GM19328 (cell line): ENCODE data around the gene RAD51B.

Experiments used
- ATAC-seq: cut with Tn5 transposase; IDR thresholded peaks from one replicate; pipeline ENCODE4 v1.9.1; 2021; ENCODE audit warnings: mild to moderate bottlenecking, moderate library complexity; ENCODE audit not compliant: unreplicated experiment

Gene RAD51B

GRCh38 chr14:68666899-68667298 lies 847.3 kb downstream of the RAD51B start:
- no peak for ATAC-seq

- ATAC-seq, result no peak
These were observed 847.8 kb downstream of the RAD51B start for GRCh38 chr14:68667313-68667791.

- no peak for ATAC-seq
These were observed 848.4 kb downstream of the RAD51B start for GRCh38 chr14:68668028-68668427.

GRCh38 chr14:68668531-68668930 lies 849.0 kb downstream of the RAD51B start:
- ATAC-seq, result no peak

GRCh38 chr14:68669111-68669511 lies 849.5 kb downstream of the RAD51B start:
- ATAC-seq, result no peak

- ATAC-seq, result no peak
These were observed 850.2 kb downstream of the RAD51B start for GRCh38 chr14:68669603-68670358.

GRCh38 chr14:68670359-68670715 lies 850.8 kb downstream of the RAD51B start:
- no peak for ATAC-seq

- no peak for ATAC-seq
These were observed 852.3 kb downstream of the RAD51B start for GRCh38 chr14:68671909-68672308.

- no peak for ATAC-seq
These were observed 853.2 kb downstream of the RAD51B start for GRCh38 chr14:68672609-68673285.

- no peak for ATAC-seq
These were observed 853.9 kb downstream of the RAD51B start for GRCh38 chr14:68673464-68673863.

GRCh38 chr14:68674538-68675232 lies 855.1 kb downstream of the RAD51B start:
- no peak for ATAC-seq

GRCh38 chr14:68675233-68675577 lies 855.6 kb downstream of the RAD51B start:
- ATAC-seq, result no peak

GRCh38 chr14:68676511-68676943 lies 856.9 kb downstream of the RAD51B start:
- no peak for ATAC-seq

GRCh38 chr14:68677476-68677875 lies 857.9 kb downstream of the RAD51B start:
- ATAC-seq, result no peak

GRCh38 chr14:68677901-68678300 lies 858.3 kb downstream of the RAD51B start:
- no peak for ATAC-seq

GRCh38 chr14:68678471-68678870 lies 858.9 kb downstream of the RAD51B start:
- no peak for ATAC-seq

GRCh38 chr14:68679301-68679700 lies 859.7 kb downstream of the RAD51B start:
- ATAC-seq, result no peak

- ATAC-seq, result no peak
These were observed 860.3 kb downstream of the RAD51B start for GRCh38 chr14:68679746-68680467.

GRCh38 chr14:68680541-68681051 lies 861.0 kb downstream of the RAD51B start:
- no peak for ATAC-seq

GRCh38 chr14:68681256-68682011 lies 861.9 kb downstream of the RAD51B start:
- no peak for ATAC-seq
